Measurements from ENCODE around the gene NFATC2. TPM values are rescaled to one million over a fixed set of nuclear protein-coding genes. Genes with fewer than 3 reads are reported as not detected.

NFATC2 gene
- total RNA-seq, 1 experiment from 2014 or later: 15.8 TPM

GRCh38 chr20:51536116-51537069 is 6.1 kb downstream of the NFATC2 start:
- TF ChIP-seq, protein P1, sequence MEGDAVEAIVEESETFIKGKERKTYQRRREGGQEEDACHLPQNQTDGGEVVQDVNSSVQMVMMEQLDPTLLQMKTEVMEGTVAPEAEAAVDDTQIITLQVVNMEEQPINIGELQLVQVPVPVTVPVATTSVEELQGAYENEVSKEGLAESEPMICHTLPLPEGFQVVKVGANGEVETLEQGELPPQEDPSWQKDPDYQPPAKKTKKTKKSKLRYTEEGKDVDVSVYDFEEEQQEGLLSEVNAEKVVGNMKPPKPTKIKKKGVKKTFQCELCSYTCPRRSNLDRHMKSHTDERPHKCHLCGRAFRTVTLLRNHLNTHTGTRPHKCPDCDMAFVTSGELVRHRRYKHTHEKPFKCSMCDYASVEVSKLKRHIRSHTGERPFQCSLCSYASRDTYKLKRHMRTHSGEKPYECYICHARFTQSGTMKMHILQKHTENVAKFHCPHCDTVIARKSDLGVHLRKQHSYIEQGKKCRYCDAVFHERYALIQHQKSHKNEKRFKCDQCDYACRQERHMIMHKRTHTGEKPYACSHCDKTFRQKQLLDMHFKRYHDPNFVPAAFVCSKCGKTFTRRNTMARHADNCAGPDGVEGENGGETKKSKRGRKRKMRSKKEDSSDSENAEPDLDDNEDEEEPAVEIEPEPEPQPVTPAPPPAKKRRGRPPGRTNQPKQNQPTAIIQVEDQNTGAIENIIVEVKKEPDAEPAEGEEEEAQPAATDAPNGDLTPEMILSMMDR (IDR thresholded peaks at IDR 0.05; ENCODE audit: unreplicated experiment): no peak
- BruUV-seq (replicated peaks): no TSS peak
- peaks cover 2% of the 10 kb centered on the region for H3K36me3 Mint-ChIP-seq (ENCODE audit: insufficient read depth, unreplicated experiment)
- peaks cover 26% of the 10 kb centered on the region for H3K4me1 Mint-ChIP-seq (ENCODE audit: low read depth, unreplicated experiment)
- no peak overlapping the region for H3K27ac Mint-ChIP-seq (ENCODE audit: unreplicated experiment)
- no peak overlapping the region for H3K4me3 Mint-ChIP-seq (ENCODE audit: low read depth, unreplicated experiment)
- CTCF ChIA-PET: interaction anchor here (0.6 kb wide), 1 partner anchor 554 kb away, joined by 4 read pairs; no protein-coding TSS in a partner anchor
- intact Hi-C loops (cut with micrococcal nuclease; ENCODE audit: unreplicated experiment): no loop called here
- DNase-seq: no peak
- no peaks in the 10 kb centered on the region for H3K9me3 Mint-ChIP-seq (ENCODE audit: low read depth, unreplicated experiment)
- no peaks in the 10 kb centered on the region for H3K27me3 Mint-ChIP-seq (ENCODE audit: unreplicated experiment)

GRCh38 chr20:51535674-51536073 is 6.8 kb downstream of the NFATC2 start:
- H3K4me1 Mint-ChIP-seq (ENCODE audit: low read depth, unreplicated experiment): peaks cover 19% of the 10 kb centered on the region
- intact Hi-C loops (cut with micrococcal nuclease; ENCODE audit: unreplicated experiment): no loop called here
- H3K27ac Mint-ChIP-seq (ENCODE audit: unreplicated experiment): no peak overlapping the region
- CTCF ChIA-PET: no interaction called here
- H3K4me3 Mint-ChIP-seq (ENCODE audit: low read depth, unreplicated experiment): no peak overlapping the region
- BruUV-seq (replicated peaks): no TSS peak
- TF ChIP-seq, protein P1 (IDR thresholded peaks at IDR 0.05; ENCODE audit: unreplicated experiment): no peak
- DNase-seq: no peak
- H3K27me3 Mint-ChIP-seq (ENCODE audit: unreplicated experiment): no peaks in the 10 kb centered on the region
- no peaks in the 10 kb centered on the region for H3K9me3 Mint-ChIP-seq (ENCODE audit: low read depth, unreplicated experiment)
- H3K36me3 Mint-ChIP-seq (ENCODE audit: insufficient read depth, unreplicated experiment): no peaks in the 10 kb centered on the region

GRCh38 chr20:51535075-51535386 is 7.5 kb downstream of the NFATC2 start:
- Mint-ChIP-seq H3K27me3 (ENCODE audit: unreplicated experiment) (no peaks in the 10 kb centered on the region), H3K36me3 (ENCODE audit: insufficient read depth, unreplicated experiment) (no peaks in the 10 kb centered on the region), H3K4me1 (ENCODE audit: low read depth, unreplicated experiment) (peaks cover 18% of the 10 kb centered on the region), H3K27ac (ENCODE audit: unreplicated experiment) (no peak overlapping the region), H3K9me3 (ENCODE audit: low read depth, unreplicated experiment) (no peaks in the 10 kb centered on the region), H3K4me3 (ENCODE audit: low read depth, unreplicated experiment) (no peak overlapping the region)
- no peak for DNase-seq
- TF ChIP-seq, protein P1 (IDR thresholded peaks at IDR 0.05; ENCODE audit: unreplicated experiment): no peak
- no TSS peak for BruUV-seq (replicated peaks)
- CTCF ChIA-PET: no interaction called here
- intact Hi-C loops (cut with micrococcal nuclease; ENCODE audit: unreplicated experiment): no loop called here

DNA sequence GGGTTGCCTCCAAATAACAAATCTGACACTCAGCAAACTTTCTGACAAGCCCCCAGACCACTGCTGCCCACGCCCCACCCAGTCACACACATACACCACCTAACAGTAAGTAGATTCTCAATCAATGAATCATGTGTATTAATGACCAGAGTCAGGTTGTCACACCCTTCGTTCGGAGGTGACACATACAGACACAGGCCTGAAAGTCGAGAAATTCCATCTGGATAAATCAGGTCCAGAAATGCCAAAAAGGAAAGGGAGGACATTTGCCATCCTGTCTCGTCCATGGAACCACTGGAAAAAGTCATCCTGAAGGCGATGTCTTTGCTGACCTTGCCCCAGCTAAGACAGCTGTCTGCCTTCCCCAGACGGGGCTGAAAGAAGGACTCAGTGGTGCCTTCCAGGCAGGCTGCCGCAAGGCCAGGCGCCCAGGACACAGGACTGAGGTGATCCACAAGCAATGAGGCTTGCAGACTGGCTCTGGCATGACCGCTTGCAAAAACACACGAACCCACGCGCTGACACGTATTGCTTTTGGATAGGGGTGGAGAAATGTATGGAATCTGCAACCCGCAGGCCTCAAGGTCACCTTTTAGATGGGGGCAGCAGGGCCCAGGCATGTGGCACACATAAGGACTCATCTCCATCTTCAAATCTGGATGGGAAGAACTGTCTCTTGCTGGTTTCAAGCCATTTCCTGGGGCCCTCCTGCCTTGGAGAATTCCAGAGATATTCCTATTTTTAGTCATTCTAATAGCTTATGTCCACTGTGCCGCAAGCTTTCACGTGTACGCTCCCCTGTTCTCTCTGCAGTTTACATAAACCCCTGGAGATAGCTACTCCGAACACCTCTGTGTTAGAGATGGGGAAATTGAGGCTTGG is 9.0 kb downstream of the NFATC2 start:
- Mint-ChIP-seq H3K36me3 (ENCODE audit: insufficient read depth, unreplicated experiment) (no peaks in the 10 kb centered on the region), H3K9me3 (ENCODE audit: low read depth, unreplicated experiment) (no peaks in the 10 kb centered on the region), H3K27me3 (ENCODE audit: unreplicated experiment) (no peaks in the 10 kb centered on the region), H3K4me1 (ENCODE audit: low read depth, unreplicated experiment) (peaks cover 18% of the 10 kb centered on the region), H3K27ac (ENCODE audit: unreplicated experiment) (peak overlapping the region; percentile 19), H3K4me3 (ENCODE audit: low read depth, unreplicated experiment) (no peak overlapping the region)
- BruUV-seq (replicated peaks): no TSS peak
- TF ChIP-seq, protein P1 (IDR thresholded peaks at IDR 0.05; ENCODE audit: unreplicated experiment): no peak
- DNase-seq: peak; percentile 47
- intact Hi-C loops (cut with micrococcal nuclease; ENCODE audit: unreplicated experiment): loop anchor here (5.0 kb wide), 1 partner anchor 46 kb away; no protein-coding TSS in a partner anchor
- CTCF ChIA-PET: interaction anchor here (0.5 kb wide), 1 partner anchor 292 kb away, joined by 3 read pairs; no protein-coding TSS in a partner anchor
